ENCODE data around the gene PPP6R2. TPM values are rescaled to one million over a fixed set of nuclear protein-coding genes. Genes with fewer than 3 reads are reported as not detected.

Gene PPP6R2
- total RNA-seq, 3 donors from 2014 or later (not counting 1 experiment from before 2014, with no cell fraction given): 76.0 to 103 (median 78.1) TPM

DNA sequence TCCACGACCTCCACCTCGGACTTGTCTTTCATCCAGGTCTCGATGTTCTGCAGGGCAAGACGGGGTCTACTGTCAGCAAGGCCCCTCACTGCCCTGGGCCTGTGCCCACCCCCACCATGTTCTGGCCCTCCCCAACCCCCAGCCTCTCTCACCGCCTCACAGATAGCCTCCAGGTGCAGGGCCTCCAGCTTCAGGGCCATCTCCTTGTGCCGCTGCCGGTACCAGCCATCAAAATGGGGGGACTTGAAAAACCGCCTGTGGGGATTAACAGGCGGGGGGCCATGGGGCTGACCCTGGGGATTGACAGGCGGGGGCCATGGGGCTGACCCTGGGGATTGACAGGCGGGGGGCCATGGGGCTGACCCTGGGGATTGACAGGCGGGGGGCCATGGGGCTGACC lies 30.8 kb upstream of the PPP6R2 start:
- DNase-seq (no peak), ATAC-seq (no peak)
- WGBS (ENCODE audit: insufficient coverage): 98% methylated on average over 9 of the region's 12 CpGs
- H3K27me3 Mint-ChIP-seq (ENCODE audit: low read depth in 2 of 2): peaks cover 0 to 3% of the 10 kb centered on the region in 2 donors
- H3K4me3 Mint-ChIP-seq: no peak overlapping the region
- intact Hi-C loops (cut with micrococcal nuclease): no loop called here
- Histone ChIP-seq H3K4me3 (ENCODE audit: low read length) (no peak overlapping the region), H3K27ac (ENCODE audit: low read length) (no peak overlapping the region), H3K27me3 (ENCODE audit: control insufficient read depth, insufficient read depth, low read length) (no peaks in the 10 kb centered on the region), H3K9me3 (ENCODE audit: control insufficient read depth, insufficient read depth, low read length) (no peaks in the 10 kb centered on the region), H3K36me3 (ENCODE audit: control insufficient read depth, insufficient read depth, low read length) (no peaks in the 10 kb centered on the region), H3K4me1 (ENCODE audit: control insufficient read depth, insufficient read depth, low read length) (peaks cover 44% of the 10 kb centered on the region)
- H3K9me3 Mint-ChIP-seq: no peaks in the 10 kb centered on the region
- no peak overlapping the region for H3K27ac Mint-ChIP-seq
- H3K4me1 Mint-ChIP-seq: peaks cover 13 to 23% of the 10 kb centered on the region in 2 donors
- H3K36me3 Mint-ChIP-seq: no peaks in the 10 kb centered on the region
- TF ChIP-seq, protein P1, sequence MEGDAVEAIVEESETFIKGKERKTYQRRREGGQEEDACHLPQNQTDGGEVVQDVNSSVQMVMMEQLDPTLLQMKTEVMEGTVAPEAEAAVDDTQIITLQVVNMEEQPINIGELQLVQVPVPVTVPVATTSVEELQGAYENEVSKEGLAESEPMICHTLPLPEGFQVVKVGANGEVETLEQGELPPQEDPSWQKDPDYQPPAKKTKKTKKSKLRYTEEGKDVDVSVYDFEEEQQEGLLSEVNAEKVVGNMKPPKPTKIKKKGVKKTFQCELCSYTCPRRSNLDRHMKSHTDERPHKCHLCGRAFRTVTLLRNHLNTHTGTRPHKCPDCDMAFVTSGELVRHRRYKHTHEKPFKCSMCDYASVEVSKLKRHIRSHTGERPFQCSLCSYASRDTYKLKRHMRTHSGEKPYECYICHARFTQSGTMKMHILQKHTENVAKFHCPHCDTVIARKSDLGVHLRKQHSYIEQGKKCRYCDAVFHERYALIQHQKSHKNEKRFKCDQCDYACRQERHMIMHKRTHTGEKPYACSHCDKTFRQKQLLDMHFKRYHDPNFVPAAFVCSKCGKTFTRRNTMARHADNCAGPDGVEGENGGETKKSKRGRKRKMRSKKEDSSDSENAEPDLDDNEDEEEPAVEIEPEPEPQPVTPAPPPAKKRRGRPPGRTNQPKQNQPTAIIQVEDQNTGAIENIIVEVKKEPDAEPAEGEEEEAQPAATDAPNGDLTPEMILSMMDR (IDR thresholded peaks at IDR 0.05): no peak

DNA sequence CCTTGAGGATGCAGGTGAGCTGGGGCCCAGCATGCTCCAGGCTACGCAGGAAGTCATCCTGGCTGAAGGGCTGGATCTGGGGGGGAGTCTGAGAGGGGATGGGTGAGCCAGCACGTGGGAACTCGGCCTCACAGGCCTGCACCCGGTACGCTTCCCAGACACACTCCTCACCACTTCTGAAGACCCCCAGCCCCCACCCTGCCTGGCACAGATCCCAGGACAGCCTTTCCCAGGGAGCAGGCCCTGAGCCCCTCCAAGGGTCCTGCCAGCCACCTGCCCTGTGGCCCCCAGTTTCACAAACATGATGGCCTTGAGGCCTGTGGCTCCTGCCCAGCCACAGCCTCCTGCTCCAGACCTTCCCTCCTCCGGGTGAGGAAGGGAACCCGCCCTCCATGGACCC lies 30.1 kb upstream of the PPP6R2 start:
- TF ChIP-seq, protein P1 (IDR thresholded peaks at IDR 0.05): no peak
- H3K27me3 ChIP-seq (ENCODE audit: control insufficient read depth, insufficient read depth, low read length): no peaks in the 10 kb centered on the region
- Mint-ChIP-seq H3K4me3 (no peak overlapping the region), H3K27ac (no peak overlapping the region), H3K4me1 (peaks cover 13 to 23% of the 10 kb centered on the region in 2 donors), H3K9me3 (no peaks in the 10 kb centered on the region), H3K36me3 (no peaks in the 10 kb centered on the region), H3K27me3 (ENCODE audit: low read depth in 2 of 2) (peaks cover 0 to 3% of the 10 kb centered on the region in 2 donors)
- no peaks in the 10 kb centered on the region for H3K36me3 ChIP-seq (ENCODE audit: control insufficient read depth, insufficient read depth, low read length)
- ATAC-seq: no peak
- DNase-seq: no peak
- 85% methylated on average over 4 of the region's 7 CpGs for WGBS (ENCODE audit: insufficient coverage)
- H3K4me1 ChIP-seq (ENCODE audit: control insufficient read depth, insufficient read depth, low read length): peaks cover 40% of the 10 kb centered on the region
- intact Hi-C loops (cut with micrococcal nuclease): no loop called here
- H3K9me3 ChIP-seq (ENCODE audit: control insufficient read depth, insufficient read depth, low read length): no peaks in the 10 kb centered on the region
- H3K27ac ChIP-seq (ENCODE audit: low read length): no peak overlapping the region
- no peak overlapping the region for H3K4me3 ChIP-seq (ENCODE audit: low read length)

DNA sequence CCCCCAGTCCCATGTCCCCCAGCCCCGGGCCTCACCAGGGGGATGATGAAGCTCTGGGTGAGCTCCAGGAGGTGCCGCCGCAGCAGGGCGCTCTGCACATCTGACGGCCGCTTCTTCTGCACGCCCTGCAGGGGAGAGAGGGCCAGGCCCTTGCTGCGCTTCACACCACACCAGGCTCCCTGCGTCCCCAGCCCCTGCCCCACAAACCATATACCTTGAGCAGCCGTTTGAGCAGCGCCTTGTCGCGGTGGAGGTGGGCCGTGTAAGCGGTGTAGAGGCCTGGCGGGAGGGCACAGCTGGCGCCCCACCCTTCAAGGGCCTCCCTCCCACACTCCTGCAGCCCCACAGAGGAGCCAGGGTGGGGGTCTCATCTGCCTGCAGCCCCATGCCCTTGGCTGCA lies 29.5 kb upstream of the PPP6R2 start:
- H3K4me3 Mint-ChIP-seq: peak overlapping the region; percentile 25

More for the DNA sequence above, 29.5 kb upstream of the PPP6R2 start:
- no peak overlapping the region for H3K4me3 ChIP-seq (ENCODE audit: low read length)
- peaks cover 34% of the 10 kb centered on the region for H3K4me1 ChIP-seq (ENCODE audit: control insufficient read depth, insufficient read depth, low read length)
- peak overlapping the region; percentile 77 for H3K27ac ChIP-seq (ENCODE audit: low read length)
- no peaks in the 10 kb centered on the region for H3K36me3 ChIP-seq (ENCODE audit: control insufficient read depth, insufficient read depth, low read length)
- intact Hi-C loops (cut with micrococcal nuclease): no loop called here
- peaks cover 0 to 2% of the 10 kb centered on the region in 2 donors for H3K27me3 Mint-ChIP-seq (ENCODE audit: low read depth in 2 of 2)
- WGBS (ENCODE audit: insufficient coverage): 76% methylated on average over 17 of the region's 17 CpGs
- H3K9me3 ChIP-seq (ENCODE audit: control insufficient read depth, insufficient read depth, low read length): no peaks in the 10 kb centered on the region
- peaks cover 13 to 22% of the 10 kb centered on the region in 2 donors for H3K4me1 Mint-ChIP-seq
- ATAC-seq (no peak), DNase-seq (no peak)
- H3K9me3 Mint-ChIP-seq: no peaks in the 10 kb centered on the region
- TF ChIP-seq, protein P1 (IDR thresholded peaks at IDR 0.05): no peak
- peak overlapping the region in 1 of 2 donors; percentile 82 for H3K27ac Mint-ChIP-seq
- H3K36me3 Mint-ChIP-seq: no peaks in the 10 kb centered on the region
- H3K27me3 ChIP-seq (ENCODE audit: control insufficient read depth, insufficient read depth, low read length): no peaks in the 10 kb centered on the region

Data from natural killer cell (primary cell).